HCT116 (cell line): Measurements from ENCODE around the gene SLC13A4.

Experiments used
- CTCF ChIP-seq, 3 experiments: fragments of 200-600 bp in 1 of 3; sonication (generic) in 1 of 3; IDR thresholded peaks in 2 of 3; conservative IDR thresholded peaks in 1 of 3; 2 replicates each; pipeline ENCODE4 v1.5.1; 2012 to 2017; ENCODE audit warnings: low read depth in 2 of 3, low read length in 2 of 3, antibody characterized with exemption in 1 of 3, borderline replicate concordance in 1 of 3, control low read depth in 1 of 3, mild to moderate bottlenecking in 1 of 3, mixed read lengths in 1 of 3, mixed run types in 1 of 3, moderate library complexity in 1 of 3; ENCODE audit not compliant: insufficient read depth in 1 of 3
- ELF1 ChIP-seq: IDR thresholded peaks from 2 replicates; pipeline ENCODE4 v1.6.1; 2012; ENCODE audit warnings: low read depth, borderline replicate concordance
- EZH2 ChIP-seq: fragments of 200-600 bp; sonication (generic); IDR thresholded peaks from 2 replicates; pipeline ENCODE4 v1.6.1; 2017; ENCODE audit warnings: antibody characterized with exemption, mixed run types
- JUND ChIP-seq: IDR thresholded peaks from 2 replicates; pipeline ENCODE4 v1.6.1; 2012
- MAX ChIP-seq: IDR thresholded peaks from 2 replicates; pipeline ENCODE4 v1.6.1; 2012
- POLR2A ChIP-seq: IDR thresholded peaks from 2 replicates; pipeline ENCODE4 v1.7.0; 2011; ENCODE audit warnings: borderline replicate concordance; ENCODE audit not compliant: insufficient read depth, insufficient read length; ENCODE audit errors: extremely low read depth
- POLR2AphosphoS5 ChIP-seq: IDR thresholded peaks from 2 replicates; pipeline ENCODE4 v1.6.1; 2011; ENCODE audit warnings: mild to moderate bottlenecking, low read depth, low read length, moderate library complexity
- TCF7L2 ChIP-seq: IDR thresholded peaks from 2 replicates; pipeline ENCODE4 v1.7.0; 2011; ENCODE audit warnings: borderline replicate concordance, inconsistent platforms; ENCODE audit not compliant: insufficient read depth, insufficient read length; ENCODE audit errors: extremely low read depth
- ZNF274 ChIP-seq: fragments of 200-500 bp; sonication (Bioruptor generic); IDR thresholded peaks from 2 replicates; pipeline ENCODE4 v1.6.1; 2014; ENCODE audit warnings: mild to moderate bottlenecking, low read depth, low read length, inconsistent platforms
- TF ChIP-seq, protein P1 (sequence below): IDR thresholded peaks from 2 replicates; pipeline ENCODE4 v1.6.1; 2011; ENCODE audit warnings: mild to moderate bottlenecking, low read length, moderate library complexity; ENCODE audit not compliant: insufficient replicate concordance; ENCODE audit errors: extremely low read depth
- TF ChIP-seq, protein P2 (sequence below): IDR thresholded peaks from 2 replicates; pipeline ENCODE4 v1.6.1; 2012; ENCODE audit warnings: low read depth

GRCh38 chr7:135684699-135685098, 43.3 kb downstream of the SLC13A4 start:
- no peak for TF ChIP-seq POLR2AphosphoS5
- no peak for TF ChIP-seq POLR2A
- no peak for TF ChIP-seq JUND
- no peak for TF ChIP-seq EZH2
- TF ChIP-seq ZNF274: no peak
- TF ChIP-seq CTCF (IDR thresholded peaks at IDR 0.05 in 2 of 3, conservative IDR thresholded peaks at IDR 0.05 in 1 of 3; ENCODE audit: borderline replicate concordance in 1 of 3, insufficient read depth in 1 of 3, low read depth in 2 of 3, low read length in 2 of 3): no peak
- TF ChIP-seq MAX: no peak
- no peak for TF ChIP-seq ELF1
- TF ChIP-seq, protein P1, sequence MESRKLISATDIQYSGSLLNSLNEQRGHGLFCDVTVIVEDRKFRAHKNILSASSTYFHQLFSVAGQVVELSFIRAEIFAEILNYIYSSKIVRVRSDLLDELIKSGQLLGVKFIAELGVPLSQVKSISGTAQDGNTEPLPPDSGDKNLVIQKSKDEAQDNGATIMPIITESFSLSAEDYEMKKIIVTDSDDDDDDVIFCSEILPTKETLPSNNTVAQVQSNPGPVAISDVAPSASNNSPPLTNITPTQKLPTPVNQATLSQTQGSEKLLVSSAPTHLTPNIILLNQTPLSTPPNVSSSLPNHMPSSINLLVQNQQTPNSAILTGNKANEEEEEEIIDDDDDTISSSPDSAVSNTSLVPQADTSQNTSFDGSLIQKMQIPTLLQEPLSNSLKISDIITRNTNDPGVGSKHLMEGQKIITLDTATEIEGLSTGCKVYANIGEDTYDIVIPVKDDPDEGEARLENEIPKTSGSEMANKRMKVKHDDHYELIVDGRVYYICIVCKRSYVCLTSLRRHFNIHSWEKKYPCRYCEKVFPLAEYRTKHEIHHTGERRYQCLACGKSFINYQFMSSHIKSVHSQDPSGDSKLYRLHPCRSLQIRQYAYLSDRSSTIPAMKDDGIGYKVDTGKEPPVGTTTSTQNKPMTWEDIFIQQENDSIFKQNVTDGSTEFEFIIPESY: no peak
- TF ChIP-seq, protein P2, sequence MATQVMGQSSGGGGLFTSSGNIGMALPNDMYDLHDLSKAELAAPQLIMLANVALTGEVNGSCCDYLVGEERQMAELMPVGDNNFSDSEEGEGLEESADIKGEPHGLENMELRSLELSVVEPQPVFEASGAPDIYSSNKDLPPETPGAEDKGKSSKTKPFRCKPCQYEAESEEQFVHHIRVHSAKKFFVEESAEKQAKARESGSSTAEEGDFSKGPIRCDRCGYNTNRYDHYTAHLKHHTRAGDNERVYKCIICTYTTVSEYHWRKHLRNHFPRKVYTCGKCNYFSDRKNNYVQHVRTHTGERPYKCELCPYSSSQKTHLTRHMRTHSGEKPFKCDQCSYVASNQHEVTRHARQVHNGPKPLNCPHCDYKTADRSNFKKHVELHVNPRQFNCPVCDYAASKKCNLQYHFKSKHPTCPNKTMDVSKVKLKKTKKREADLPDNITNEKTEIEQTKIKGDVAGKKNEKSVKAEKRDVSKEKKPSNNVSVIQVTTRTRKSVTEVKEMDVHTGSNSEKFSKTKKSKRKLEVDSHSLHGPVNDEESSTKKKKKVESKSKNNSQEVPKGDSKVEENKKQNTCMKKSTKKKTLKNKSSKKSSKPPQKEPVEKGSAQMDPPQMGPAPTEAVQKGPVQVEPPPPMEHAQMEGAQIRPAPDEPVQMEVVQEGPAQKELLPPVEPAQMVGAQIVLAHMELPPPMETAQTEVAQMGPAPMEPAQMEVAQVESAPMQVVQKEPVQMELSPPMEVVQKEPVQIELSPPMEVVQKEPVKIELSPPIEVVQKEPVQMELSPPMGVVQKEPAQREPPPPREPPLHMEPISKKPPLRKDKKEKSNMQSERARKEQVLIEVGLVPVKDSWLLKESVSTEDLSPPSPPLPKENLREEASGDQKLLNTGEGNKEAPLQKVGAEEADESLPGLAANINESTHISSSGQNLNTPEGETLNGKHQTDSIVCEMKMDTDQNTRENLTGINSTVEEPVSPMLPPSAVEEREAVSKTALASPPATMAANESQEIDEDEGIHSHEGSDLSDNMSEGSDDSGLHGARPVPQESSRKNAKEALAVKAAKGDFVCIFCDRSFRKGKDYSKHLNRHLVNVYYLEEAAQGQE: no peak
- no peak for TF ChIP-seq TCF7L2
